H4 (cell line): Measurements from ENCODE around the gene AKAP3. TPM values are rescaled to one million over a fixed set of nuclear protein-coding genes. Genes with fewer than 3 reads are reported as not detected.
A peak's percentile ranks its signal among the peaks of the same experiment; 100 is the strongest.

ENCODE experiments used
- DNase-seq: peaks from one replicate; pipeline ENCODE4 v3.0.0-alpha.2; 2015; ENCODE audit warnings: low spot score
- total RNA-seq: library from RNA; depleted of rRNA; stranded (reverse); fragments of >200 nt; shearing (Covaris generic); gene quantifications from 2 replicates; pipeline ENCODE4 v1.2.3, GENCODE V29; 2014; rRNA removed

The AKAP3 gene
- total RNA-seq, result 1.4 and 1.9 TPM in 2 replicates

GRCh38 chr12:4648501-4649357, at the start of gene AKAP3, which contains the start of gene NDUFA9:
AKAP3 (minus strand) TSS chr12:4649051; CDS start chr12:4638196, 10,855 bp downstream.
NDUFA9 (plus strand) TSS chr12:4649114; CDS start chr12:4649127, 13 bp downstream.
- peak; percentile 81 for DNase-seq

DNA sequence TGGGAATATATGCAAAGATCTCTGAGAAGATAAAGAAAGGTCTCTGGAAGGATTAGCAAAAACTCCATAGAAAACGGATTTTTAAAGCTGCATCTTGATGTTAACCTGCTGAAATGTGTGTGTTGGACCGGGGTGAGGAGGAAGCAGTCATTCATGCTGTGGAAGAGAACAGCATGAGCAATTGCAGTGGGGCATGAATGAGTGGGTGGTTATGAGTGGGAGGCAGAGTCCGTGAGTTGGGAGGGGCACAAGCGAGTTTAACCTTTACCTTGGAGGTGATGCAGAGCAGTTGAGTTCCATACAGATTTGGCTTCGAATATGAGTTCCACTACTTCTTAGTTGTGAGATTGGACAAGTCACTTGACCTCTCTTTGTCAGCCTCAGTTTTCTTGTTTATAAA, 41.9 kb upstream of the AKAP3 start:
- no peak for DNase-seq

GRCh38 chr12:4685317-4685716, 36.5 kb upstream of the AKAP3 start:
- no peak for DNase-seq

GRCh38 chr12:4681732-4682131, 32.9 kb upstream of the AKAP3 start:
- DNase-seq, result no peak

DNA sequence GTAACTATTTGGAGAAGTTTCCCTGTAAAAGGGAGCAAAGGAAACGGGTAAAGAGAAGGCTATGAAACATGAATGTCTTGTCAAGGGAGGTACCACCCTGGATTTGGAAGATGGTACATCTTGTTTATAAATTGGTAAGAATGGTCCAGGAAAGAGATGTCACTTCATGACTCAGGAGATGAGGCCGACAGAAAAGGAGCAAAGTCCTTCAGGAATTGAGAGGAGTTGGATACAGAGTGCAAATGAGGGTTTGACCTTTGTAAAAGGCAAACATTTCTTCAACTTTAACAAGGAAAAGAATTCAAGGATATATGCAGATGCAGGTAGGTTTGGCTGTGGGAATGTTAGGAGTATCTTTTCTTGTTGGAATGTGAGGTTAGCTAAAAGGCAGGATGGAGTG, 30.9 kb upstream of the AKAP3 start:
- DNase-seq, result no peak

- DNase-seq, result no peak
Measured at GRCh38 chr12:4665236-4665635, 16.4 kb upstream of the AKAP3 start.

DNA sequence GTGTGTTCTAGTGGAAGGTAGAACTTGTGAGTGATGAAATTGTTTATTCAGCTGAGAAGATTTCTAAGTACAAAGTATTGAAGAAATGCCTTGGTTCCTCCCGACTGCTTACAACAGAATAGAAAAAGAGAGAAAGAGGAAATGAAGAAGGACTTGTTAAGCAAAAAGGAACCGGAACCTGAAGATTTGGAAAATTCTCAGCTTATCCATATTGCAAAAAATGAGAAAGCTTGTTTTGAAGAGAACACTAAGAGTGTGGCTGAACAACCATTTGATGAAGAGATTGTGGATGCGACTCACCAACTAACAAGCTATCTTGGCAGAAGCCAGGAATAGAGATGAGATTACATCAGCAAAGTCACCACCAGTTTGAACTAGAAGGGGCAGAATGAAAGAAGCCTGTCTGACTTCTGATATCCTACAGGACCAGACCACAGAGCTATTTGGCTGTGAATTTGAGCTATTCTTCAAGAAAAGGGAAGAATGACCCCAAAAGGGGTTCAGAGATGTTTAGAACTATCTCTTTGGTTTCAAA, 15.2 kb upstream of the AKAP3 start:
- peak; percentile 21 for DNase-seq

- no peak for DNase-seq
Measured at GRCh38 chr12:4653691-4654090, 4.8 kb upstream of the AKAP3 start.

DNA sequence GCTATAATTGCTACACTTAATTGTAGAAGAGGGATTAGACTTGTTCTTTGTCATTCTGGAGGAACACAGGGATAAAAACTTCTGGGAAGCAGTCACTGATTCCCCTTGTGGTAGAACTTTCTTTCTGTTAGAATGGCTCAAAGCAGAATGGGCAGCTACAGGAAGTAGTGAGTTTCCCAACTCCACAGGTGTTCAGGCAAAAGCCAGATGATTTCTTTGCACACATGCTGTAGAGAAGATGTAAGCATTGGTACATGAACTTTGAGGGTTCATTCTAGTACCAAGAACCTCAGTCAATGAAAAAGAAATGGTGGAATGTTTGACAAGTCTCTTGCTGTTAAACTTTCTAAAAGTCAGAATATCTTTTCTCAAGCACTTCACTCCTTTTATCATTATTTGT, 4.4 kb upstream of the AKAP3 start:
- no peak for DNase-seq

DNA sequence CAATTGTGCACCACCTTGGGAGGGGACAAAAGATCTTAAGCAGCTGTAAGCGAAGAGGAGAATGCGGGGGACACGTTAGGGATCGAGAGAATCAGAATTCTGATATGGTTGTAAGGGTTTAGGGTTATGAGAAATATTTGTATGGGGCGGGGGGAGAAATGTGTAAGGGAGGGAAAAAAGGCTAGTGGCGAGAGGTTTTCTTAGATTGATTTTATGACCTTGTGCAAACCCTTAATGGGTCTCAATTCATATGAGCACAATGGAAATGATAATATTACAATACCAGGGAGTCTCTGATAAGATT, 459 bp upstream of the AKAP3 start:
- DNase-seq, result no peak

- no peak for DNase-seq
Measured at GRCh38 chr12:4648104-4648500, 749 bp downstream of the AKAP3 start.

DNA sequence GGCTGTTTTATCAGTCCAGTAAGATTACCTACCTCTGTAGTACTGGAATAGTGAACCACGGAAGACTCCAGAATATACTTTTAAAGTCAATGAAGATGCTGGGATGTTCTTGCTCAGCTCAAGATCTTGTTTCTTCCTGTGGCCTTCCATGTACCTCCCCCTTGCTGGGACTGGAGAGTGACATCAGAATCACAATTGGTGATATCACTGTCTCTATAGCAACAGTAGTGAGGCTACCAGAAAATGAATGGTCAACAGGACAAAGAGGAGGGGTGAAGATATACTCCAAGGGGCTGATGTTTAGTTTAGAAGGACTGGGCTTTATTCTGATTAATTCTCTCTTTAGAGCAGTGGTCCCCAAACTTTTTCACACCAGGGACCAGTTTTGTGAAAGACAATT, 3.8 kb downstream of the AKAP3 start:
- no peak for DNase-seq

- DNase-seq, result no peak
Measured at GRCh38 chr12:4643747-4644146, 5.1 kb downstream of the AKAP3 start.

DNA sequence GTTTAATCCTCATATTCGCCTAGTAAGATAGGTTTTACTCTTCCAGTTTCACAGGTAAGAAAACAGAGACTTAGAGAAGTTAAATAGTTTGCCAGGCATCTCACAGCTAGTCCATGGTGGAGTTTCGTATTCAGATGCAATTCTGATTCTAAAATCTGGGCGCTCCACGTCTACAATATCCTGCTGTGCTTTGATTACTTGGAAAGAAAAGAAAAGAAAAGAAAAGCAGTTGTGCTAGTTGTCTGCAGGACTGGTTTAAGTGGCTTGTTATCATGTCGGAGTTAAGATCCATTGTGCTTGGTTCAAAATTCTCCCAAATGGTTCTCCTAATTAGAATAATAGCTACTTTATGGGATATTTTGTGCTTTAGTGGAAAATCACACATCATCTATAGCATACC, 18.6 kb downstream of the AKAP3 start:
- no peak for DNase-seq

DNA sequence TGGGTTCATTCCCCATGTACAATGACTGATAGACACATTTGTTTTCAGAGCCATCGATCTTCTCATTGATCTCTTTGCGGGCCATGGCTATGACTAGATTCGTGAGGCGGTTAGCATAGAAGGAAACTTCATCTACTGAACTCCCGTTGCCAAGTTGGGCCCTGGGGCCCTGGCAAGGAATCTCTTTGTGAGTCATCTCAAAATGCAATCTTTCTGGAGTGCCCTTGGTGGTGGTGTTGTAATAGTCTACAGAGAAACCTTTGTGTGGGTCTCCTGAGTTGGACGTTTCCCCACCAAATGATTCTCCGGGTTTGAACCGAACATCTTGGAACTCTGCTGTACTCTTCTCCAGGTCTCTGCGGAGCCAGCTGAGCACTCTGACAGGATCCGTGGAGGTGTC, 20.4 kb downstream of the AKAP3 start:
- DNase-seq, result no peak

DNA sequence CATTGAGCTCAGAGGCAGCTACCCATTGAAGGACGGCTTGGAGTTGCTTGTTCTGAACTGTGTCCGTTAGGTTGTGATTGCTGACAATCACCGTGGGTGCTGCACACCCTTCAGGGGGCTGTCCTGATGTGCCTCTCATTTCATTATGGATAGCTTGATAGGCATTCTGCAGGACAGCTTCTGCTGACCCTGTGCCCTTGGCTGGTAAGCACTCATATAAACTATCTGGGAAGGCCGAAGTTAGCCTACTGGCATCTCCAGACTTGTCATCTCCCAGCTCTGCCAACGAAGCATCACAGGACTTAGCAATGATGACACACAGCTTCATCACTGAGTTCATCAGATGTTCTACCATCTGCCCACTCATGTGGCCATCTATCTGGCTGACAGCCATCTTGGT, 22.3 kb downstream of the AKAP3 start:
- no peak for DNase-seq

- no peak for DNase-seq
Measured at GRCh38 chr12:4621511-4621910, 27.3 kb downstream of the AKAP3 start.

GRCh38 chr12:4615667-4616066, 33.2 kb downstream of the AKAP3 start:
- no peak for DNase-seq

DNA sequence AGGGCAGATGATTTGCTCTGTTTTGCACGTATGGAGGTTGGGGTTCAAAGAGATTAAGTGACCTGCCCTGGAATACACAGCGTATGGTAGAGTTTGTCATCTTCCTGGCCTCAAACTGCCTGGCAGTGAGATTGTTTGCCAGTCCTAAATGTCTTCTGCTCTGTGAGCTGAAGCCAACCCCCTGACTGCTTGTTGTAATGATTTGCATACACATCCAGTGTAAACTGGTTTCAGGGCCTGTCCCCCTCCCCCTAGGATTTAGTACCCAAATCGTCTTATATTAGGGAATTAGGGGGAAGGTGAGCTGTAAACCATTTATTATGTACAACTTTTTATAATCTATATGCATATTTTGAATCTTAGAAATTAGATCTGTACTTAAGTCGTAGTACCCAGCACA, 38.4 kb downstream of the AKAP3 start:
- DNase-seq, result no peak

- DNase-seq, result no peak
Measured at GRCh38 chr12:4609071-4609470, 39.8 kb downstream of the AKAP3 start.

DNA sequence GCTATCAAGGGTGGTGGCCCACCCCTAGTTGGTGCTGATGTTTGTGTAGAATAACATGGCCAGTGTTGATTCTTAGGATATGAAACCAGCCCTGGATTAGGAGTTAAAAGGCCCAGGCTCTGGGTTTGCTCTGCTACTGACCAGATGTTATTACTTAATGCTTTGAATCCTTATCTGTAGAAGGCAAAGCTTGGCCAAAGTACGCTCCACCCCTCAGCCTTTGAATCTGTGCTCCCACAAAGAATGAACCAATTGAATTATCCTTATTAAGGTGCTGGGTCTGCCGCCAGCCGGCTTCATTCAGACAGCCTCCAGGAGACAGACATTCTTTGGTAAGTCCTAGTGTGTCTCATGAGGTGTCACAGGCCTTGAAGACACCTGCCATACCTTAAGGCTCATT, 41.8 kb downstream of the AKAP3 start:
- no peak for DNase-seq

DNA sequence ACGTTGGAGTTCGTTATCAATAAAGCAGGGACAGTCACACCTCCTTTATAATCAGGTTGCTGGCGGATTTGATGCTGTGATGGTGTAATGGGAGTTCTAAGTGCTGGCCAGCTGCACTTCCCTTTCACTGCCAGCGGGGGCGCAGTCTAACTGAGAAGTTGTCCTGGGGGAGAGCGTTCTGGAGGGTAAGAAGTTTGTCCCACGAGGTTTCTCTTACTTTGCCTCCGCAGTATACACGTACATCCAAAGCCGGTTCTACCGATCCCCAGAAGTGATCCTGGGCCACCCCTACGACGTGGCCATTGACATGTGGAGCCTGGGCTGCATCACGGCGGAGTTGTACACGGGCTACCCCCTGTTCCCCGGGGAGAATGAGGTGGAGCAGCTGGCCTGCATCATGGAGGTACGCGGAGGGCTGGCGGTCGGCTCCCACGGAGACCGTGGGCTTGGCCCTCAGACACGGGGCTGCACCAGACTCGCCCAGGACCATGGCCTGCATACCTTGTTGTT, 44.1 kb downstream of the AKAP3 start:
- DNase-seq, result peak; percentile 88

- no peak for DNase-seq
Measured at GRCh38 chr12:4603946-4604345, 44.9 kb downstream of the AKAP3 start.
